Measurements from ENCODE around the gene TMPRSS13.

GRCh38 chr11:117910525-117910924 lies 18.7 kb downstream of the TMPRSS13 start:
- TF ChIP-seq CREB5 (CRISPR knock-in tag; IDR thresholded peaks at IDR 0.05) (no peak), ZBED1 (IDR thresholded peaks at IDR 0.05) (no peak), ZBTB43 (CRISPR knock-in tag; IDR thresholded peaks at IDR 0.05) (no peak), ZMIZ1 (IDR thresholded peaks at IDR 0.05; ENCODE audit: low read depth in 2 of 2, low read length in 2 of 2) (no peak), EGR1 (conservative IDR thresholded peaks at IDR 0.05) (no peak), TCF3 (CRISPR knock-in tag; IDR thresholded peaks at IDR 0.05) (no peak), NR1H2 (CRISPR knock-in tag; IDR thresholded peaks at IDR 0.05) (no peak), ZBTB26 (CRISPR knock-in tag; IDR thresholded peaks at IDR 0.05) (no peak), BRD4 (IDR thresholded peaks at IDR 0.05) (no peak), CHD4 (IDR thresholded peaks at IDR 0.05; ENCODE audit: insufficient read depth, insufficient replicate concordance, low read depth, low read length, poor library complexity, severe bottlenecking) (no peak), MYBL2 (IDR thresholded peaks at IDR 0.05; ENCODE audit: low read depth) (no peak), MYBL2 (CRISPR knock-in tag; IDR thresholded peaks at IDR 0.05; ENCODE audit: borderline replicate concordance) (no peak), SMAD3 (CRISPR knock-in tag; conservative IDR thresholded peaks at IDR 0.05) (no peak)

Data from K562 (cell line).